Upper lobe of right lung (tissue), 1 donor: ENCODE data around the gene USP17L12. TPM values are rescaled to one million over a fixed set of nuclear protein-coding genes. Genes with fewer than 3 reads are reported as not detected.
"Not testable (repeated sequence)": the region's sequence is repeated elsewhere in the genome, so short reads cannot be mapped to it uniquely, and the experiment has no call there.

Experiments
- ATAC-seq: fragments of 200-7000 bp; cut with Tn5 transposase; one replicate; pipeline ENCODE4 v1.9.1; 2020; ENCODE audit warnings: mild to moderate bottlenecking, moderate library complexity
- DNase-seq: peaks from one replicate; pipeline ENCODE4 v3.0.0-alpha.2; 2020
- H3K27ac ChIP-seq: fragments of 200-600 bp; one replicate; pipeline ENCODE4 v1.8.0; 2022
- H3K27me3 ChIP-seq: fragments of 200-600 bp; one replicate; pipeline ENCODE4 v1.8.0; 2022; ENCODE audit warnings: mild to moderate bottlenecking
- H3K36me3 ChIP-seq: fragments of 200-600 bp; one replicate; pipeline ENCODE4 v1.8.0; 2022
- H3K4me1 ChIP-seq: fragments of 200-600 bp; one replicate; pipeline ENCODE4 v1.8.0; 2022
- H3K4me3 ChIP-seq: fragments of 200-600 bp; one replicate; pipeline ENCODE4 v1.8.0; 2022; ENCODE audit warnings: mild to moderate bottlenecking
- H3K9me3 ChIP-seq: fragments of 200-600 bp; one replicate; pipeline ENCODE4 v1.8.0; 2022
- intact Hi-C: fragments of 100-400 bp; cut with DNase I; formaldehyde crosslinking; loops from one replicate; pipeline ENCODE4 v1.11.0; 2022
- long read RNA-seq: library from polyadenylated mRNA; unstranded; transcript quantifications from one replicate; pipeline ENCODE4 v2.0.0, GENCODE V29; 2021
- total RNA-seq: library from RNA; stranded (reverse); fragmentation: NEBNext Ultra II Directional; extraction: Animal tissue kit (Norgen Biotek cat#: 25700); gene quantifications from one replicate; pipeline ENCODE4 v1.2.1, GENCODE V29; 2021
- donor health status: DM: no; HTN: yes; CAD: no; lungs with severe emphysema.

Gene USP17L12
- total RNA-seq = not detected
- long read RNA-seq = 0 reads

- H3K4me3 ChIP-seq, DNase-seq, H3K9me3 ChIP-seq, H3K27me3 ChIP-seq, ATAC-seq, intact Hi-C loops, H3K4me1 ChIP-seq, H3K27ac ChIP-seq, H3K36me3 ChIP-seq: not testable (repeated sequence)
These were observed at the start of gene USP17L12 for GRCh38 chr4:9219852-9220251. USP17L12 (plus strand) TSS chr4:9220152; CDS start chr4:9220152, 0 bp downstream.

- DNase-seq, H3K4me3 ChIP-seq, H3K27ac ChIP-seq, ATAC-seq, intact Hi-C loops, H3K9me3 ChIP-seq, H3K4me1 ChIP-seq, H3K27me3 ChIP-seq, H3K36me3 ChIP-seq: not testable (repeated sequence)
These were observed 9.6 kb upstream of the USP17L12 start, which contains the start of gene USP17L10 for GRCh38 chr4:9210357-9210756. USP17L10 (plus strand) TSS chr4:9210657; CDS start chr4:9210657, 0 bp downstream.

DNA sequence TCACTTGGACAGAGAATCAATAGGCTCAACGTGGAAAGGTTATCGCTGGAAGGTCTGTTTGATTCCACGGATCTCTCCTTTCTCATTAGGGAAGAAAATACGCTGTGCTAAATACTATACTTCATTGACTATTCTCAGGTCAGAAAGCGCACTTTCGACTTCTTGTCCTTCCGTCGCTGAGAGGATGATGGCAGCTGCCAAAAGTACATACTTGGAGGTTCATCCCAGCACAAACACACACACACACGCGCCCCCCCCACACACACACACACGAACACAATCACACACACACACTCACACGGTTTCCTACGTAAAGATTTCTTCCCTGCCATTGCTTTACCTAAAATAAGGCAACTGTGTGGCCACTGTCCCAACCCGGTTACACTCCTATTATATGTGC lies 5.3 kb upstream of the USP17L12 start:
- ATAC-seq, H3K36me3 ChIP-seq, H3K4me3 ChIP-seq, H3K27me3 ChIP-seq, H3K9me3 ChIP-seq, intact Hi-C loops, H3K27ac ChIP-seq, H3K4me1 ChIP-seq: not testable (repeated sequence)
- DNase-seq = peak; percentile 18

DNA sequence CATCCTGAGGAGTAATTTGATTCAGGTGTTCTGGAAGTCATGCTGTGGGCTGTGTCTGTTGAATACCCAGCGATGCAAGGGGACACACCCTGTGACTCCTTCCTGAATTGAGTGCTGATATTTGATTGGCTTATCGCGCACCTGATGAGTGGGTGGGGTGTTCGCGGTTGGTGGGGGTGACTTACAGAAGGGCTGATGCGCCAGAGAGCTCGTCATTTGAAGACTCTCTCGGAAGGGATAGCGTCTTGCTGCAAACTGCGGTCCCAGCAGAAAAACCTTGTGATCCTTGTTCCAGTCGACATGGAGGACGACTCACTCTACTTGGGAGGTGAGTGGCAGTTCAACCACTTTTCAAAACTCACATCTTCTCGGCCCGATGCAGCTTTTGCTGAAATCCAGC lies 4.8 kb upstream of the USP17L12 start, which contains the start of gene USP17L11:
USP17L11 (plus strand) TSS at position 301 of the 400 bp plus-strand sequence; CDS start at position 301, 0 bp downstream.
- ATAC-seq, H3K27me3 ChIP-seq, intact Hi-C loops, H3K4me1 ChIP-seq, DNase-seq, H3K4me3 ChIP-seq, H3K36me3 ChIP-seq, H3K27ac ChIP-seq, H3K9me3 ChIP-seq: not testable (repeated sequence)

DNA sequence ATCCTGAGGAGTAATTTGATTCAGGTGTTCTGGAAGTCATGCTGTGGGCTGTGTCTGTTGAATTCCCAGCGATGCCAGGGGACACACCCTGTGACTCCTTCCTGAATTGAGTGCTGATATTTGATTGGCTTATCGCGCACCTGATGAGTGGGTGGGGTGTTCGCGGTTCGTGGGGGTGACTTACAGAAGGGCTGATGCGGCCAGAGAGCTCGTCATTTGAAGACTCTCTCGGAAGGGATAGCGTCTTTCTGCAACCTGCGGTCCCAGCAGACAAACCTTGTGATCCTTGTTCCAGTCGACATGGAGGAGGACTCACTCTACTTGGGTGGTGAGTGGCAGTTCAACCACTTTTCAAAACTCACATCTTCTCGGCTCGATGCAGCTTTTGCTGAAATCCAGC lies 4.6 kb downstream of the USP17L12 start, which contains the start of gene USP17L13:
USP17L13 (plus strand) TSS at position 301 of the 400 bp plus-strand sequence; CDS start at position 301, 0 bp downstream.
- H3K4me1 ChIP-seq, H3K9me3 ChIP-seq, H3K27ac ChIP-seq, DNase-seq, ATAC-seq, H3K27me3 ChIP-seq, intact Hi-C loops, H3K36me3 ChIP-seq, H3K4me3 ChIP-seq: not testable (repeated sequence)

DNA sequence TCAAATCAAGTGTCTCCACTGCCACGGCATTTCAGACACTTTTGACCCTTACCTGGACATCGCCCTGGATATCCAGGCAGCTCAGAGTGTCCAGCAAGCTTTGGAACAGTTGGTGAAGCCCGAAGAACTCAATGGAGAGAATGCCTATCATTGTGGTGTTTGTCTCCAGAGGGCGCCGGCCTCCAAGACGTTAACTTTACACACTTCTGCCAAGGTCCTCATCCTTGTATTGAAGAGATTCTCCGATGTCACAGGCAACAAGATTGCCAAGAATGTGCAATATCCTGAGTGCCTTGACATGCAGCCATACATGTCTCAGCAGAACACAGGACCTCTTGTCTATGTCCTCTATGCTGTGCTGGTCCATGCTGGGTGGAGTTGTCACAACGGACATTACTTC lies 10.3 kb downstream of the USP17L12 start:
- H3K27ac ChIP-seq, H3K9me3 ChIP-seq, ATAC-seq, H3K4me3 ChIP-seq, H3K36me3 ChIP-seq, intact Hi-C loops, H3K4me1 ChIP-seq, H3K27me3 ChIP-seq: not testable (repeated sequence)
- DNase-seq = peak; percentile 7

- H3K9me3 ChIP-seq, H3K36me3 ChIP-seq, H3K27ac ChIP-seq, DNase-seq, H3K4me1 ChIP-seq, H3K4me3 ChIP-seq, intact Hi-C loops, ATAC-seq, H3K27me3 ChIP-seq: not testable (repeated sequence)
These were observed 14.1 kb downstream of the USP17L12 start, which contains the start of gene USP17L15 for GRCh38 chr4:9234085-9234484. USP17L15 (plus strand) TSS chr4:9234385; CDS start chr4:9234385, 0 bp downstream.

- peak; percentile 38 for DNase-seq
These were observed 18.5 kb downstream of the USP17L12 start for GRCh38 chr4:9238461-9238860.

GRCh38 chr4:9243579-9243978 lies 23.6 kb downstream of the USP17L12 start, which contains the start of gene USP17L17:
USP17L17 (plus strand) TSS chr4:9243879; CDS start chr4:9243879, 0 bp downstream.
- DNase-seq, H3K4me3 ChIP-seq, H3K36me3 ChIP-seq, H3K9me3 ChIP-seq, H3K27me3 ChIP-seq, ATAC-seq, H3K27ac ChIP-seq, H3K4me1 ChIP-seq, intact Hi-C loops: not testable (repeated sequence)

More at GRCh38 chr4:9238461-9238860, 18.5 kb downstream of the USP17L12 start:
- H3K4me1 ChIP-seq, H3K27me3 ChIP-seq, H3K27ac ChIP-seq, H3K36me3 ChIP-seq, ATAC-seq, H3K9me3 ChIP-seq, intact Hi-C loops, H3K4me3 ChIP-seq: not testable (repeated sequence)

DNA sequence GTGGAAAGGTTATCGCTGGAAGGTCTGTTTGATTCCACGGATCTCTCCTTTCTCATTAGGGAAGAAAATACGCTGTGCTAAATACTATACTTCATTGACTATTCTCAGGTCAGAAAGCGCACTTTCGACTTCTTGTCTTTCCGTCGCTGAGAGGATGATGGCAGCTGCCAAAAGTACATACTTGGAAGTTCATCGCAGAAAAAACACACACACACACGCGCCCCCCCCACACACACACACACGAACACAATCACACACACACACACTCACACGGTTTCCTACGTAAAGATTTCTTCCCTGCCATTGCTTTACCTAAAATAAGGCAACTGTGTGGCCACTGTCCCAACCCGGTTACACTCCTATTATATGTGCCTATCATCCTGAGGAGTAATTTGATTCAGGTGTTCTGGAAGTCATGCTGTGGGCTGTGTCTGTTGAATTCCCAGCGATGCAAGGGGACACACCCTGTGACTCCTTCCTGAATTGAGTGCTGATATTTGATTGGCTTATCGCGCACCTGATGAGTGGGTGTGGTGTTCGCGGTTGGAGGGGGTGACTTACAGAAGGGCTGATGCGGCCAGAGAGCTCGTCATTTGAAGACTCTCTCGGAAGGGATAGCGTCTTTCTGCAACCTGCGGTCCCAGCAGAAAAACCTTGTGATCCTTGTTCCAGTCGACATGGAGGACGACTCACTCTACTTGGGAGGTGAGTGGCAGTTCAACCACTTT lies 28.2 kb downstream of the USP17L12 start, which contains the start of gene USP17L18:
USP17L18 (plus strand) TSS at position 678 of the 728 bp plus-strand sequence; CDS start at position 678, 0 bp downstream.
- H3K9me3 ChIP-seq, ATAC-seq, H3K36me3 ChIP-seq, H3K27me3 ChIP-seq, intact Hi-C loops, H3K4me1 ChIP-seq, H3K27ac ChIP-seq, H3K4me3 ChIP-seq: not testable (repeated sequence)
- peak; percentile 4 for DNase-seq

- H3K4me1 ChIP-seq, intact Hi-C loops, H3K27me3 ChIP-seq, H3K9me3 ChIP-seq, H3K4me3 ChIP-seq, H3K36me3 ChIP-seq, H3K27ac ChIP-seq, DNase-seq, ATAC-seq: not testable (repeated sequence)
These were observed 33.1 kb downstream of the USP17L12 start, which contains the start of gene USP17L19 for GRCh38 chr4:9253078-9253477. USP17L19 (plus strand) TSS chr4:9253378; CDS start chr4:9253378, 0 bp downstream.

DNA sequence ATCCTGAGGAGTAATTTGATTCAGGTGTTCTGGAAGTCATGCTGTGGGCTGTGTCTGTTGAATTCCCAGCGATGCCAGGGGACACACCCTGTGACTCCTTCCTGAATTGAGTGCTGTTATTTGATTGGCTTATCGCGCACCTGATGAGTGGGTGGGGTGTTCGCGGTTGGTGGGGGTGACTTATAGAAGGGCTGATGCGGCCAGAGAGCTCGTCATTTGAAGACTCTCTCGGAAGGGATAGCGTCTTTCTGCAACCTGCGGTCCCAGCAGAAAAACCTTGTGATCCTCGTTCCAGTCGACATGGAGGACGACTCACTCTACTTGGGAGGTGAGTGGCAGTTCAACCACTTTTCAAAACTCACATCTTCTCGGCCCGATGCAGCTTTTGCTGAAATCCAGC lies 37.9 kb downstream of the USP17L12 start, which contains the start of gene USP17L20:
USP17L20 (plus strand) TSS at position 301 of the 400 bp plus-strand sequence; CDS start at position 301, 0 bp downstream.
- ATAC-seq, H3K27ac ChIP-seq, H3K4me1 ChIP-seq, H3K9me3 ChIP-seq, intact Hi-C loops, DNase-seq, H3K4me3 ChIP-seq, H3K27me3 ChIP-seq, H3K36me3 ChIP-seq: not testable (repeated sequence)

- H3K4me3 ChIP-seq, H3K27ac ChIP-seq, H3K4me1 ChIP-seq, DNase-seq, H3K36me3 ChIP-seq, ATAC-seq, intact Hi-C loops, H3K27me3 ChIP-seq, H3K9me3 ChIP-seq: not testable (repeated sequence)
These were observed 42.6 kb downstream of the USP17L12 start, which contains the start of gene USP17L21 for GRCh38 chr4:9262572-9262971. USP17L21 (plus strand) TSS chr4:9262872; CDS start chr4:9262872, 0 bp downstream.

GRCh38 chr4:9267319-9267718 lies 47.4 kb downstream of the USP17L12 start, which contains the start of gene USP17L22:
USP17L22 (plus strand) TSS chr4:9267619; CDS start chr4:9267619, 0 bp downstream.
- H3K4me1 ChIP-seq, H3K36me3 ChIP-seq, DNase-seq, H3K4me3 ChIP-seq, ATAC-seq, H3K9me3 ChIP-seq, intact Hi-C loops, H3K27ac ChIP-seq, H3K27me3 ChIP-seq: not testable (repeated sequence)
